Activated CD4-positive, alpha-beta T cell treated with anti-CD3 and anti-CD28 coated beads, Interleukin-2, amount 10 ng/mL, durations not matched to agents 7 days and 5 days (primary cell): ENCODE data around the gene CFB. TPM values are rescaled to one million over a fixed set of nuclear protein-coding genes. Genes with fewer than 3 reads are reported as not detected.

ENCODE experiments used
- CTCF ChIA-PET: fragments of 350-600 bp; sonication (Branson Sonifier 250); formaldehyde crosslinking; loops from one replicate; lab custom pipeline; 2021; ENCODE audit warnings: antibody characterized with exemption; lab: Charles Lee
- POLR2A ChIA-PET: fragments of 350-600 bp; sonication (Branson Sonifier 250); formaldehyde crosslinking; loops from one replicate; lab custom pipeline; 2021; ENCODE audit warnings: antibody characterized with exemption; lab: Charles Lee
- DNase-seq: peaks from one replicate; pipeline ENCODE4 v3.0.0-alpha.2; 2020
- H3K27ac Mint-ChIP-seq: one replicate; pipeline ENCODE4 v1.8.0; 2021; ENCODE audit warnings: mild to moderate bottlenecking, moderate library complexity, mixed read lengths
- H3K27me3 Mint-ChIP-seq: one replicate; pipeline ENCODE4 v1.8.0; 2021; ENCODE audit warnings: mixed read lengths
- H3K36me3 Mint-ChIP-seq: one replicate; pipeline ENCODE4 v1.8.0; 2021; ENCODE audit warnings: low read depth, mixed read lengths
- H3K4me1 Mint-ChIP-seq: one replicate; pipeline ENCODE4 v1.8.0; 2021; ENCODE audit warnings: mixed read lengths
- H3K4me3 Mint-ChIP-seq: one replicate; pipeline ENCODE4 v1.8.0; 2021; ENCODE audit warnings: mild to moderate bottlenecking, moderate library complexity, mixed read lengths
- H3K9me3 Mint-ChIP-seq: one replicate; pipeline ENCODE4 v1.8.0; 2021; ENCODE audit warnings: mixed read lengths
- total RNA-seq, 2 experiments: library from RNA; stranded (reverse); gene quantifications; one replicate each; pipeline ENCODE4 v1.2.3, GENCODE V29; 2021

Gene CFB
- total RNA-seq, 2 experiments from 2014 or later, result 0.37 TPM; not detected in 1

DNA sequence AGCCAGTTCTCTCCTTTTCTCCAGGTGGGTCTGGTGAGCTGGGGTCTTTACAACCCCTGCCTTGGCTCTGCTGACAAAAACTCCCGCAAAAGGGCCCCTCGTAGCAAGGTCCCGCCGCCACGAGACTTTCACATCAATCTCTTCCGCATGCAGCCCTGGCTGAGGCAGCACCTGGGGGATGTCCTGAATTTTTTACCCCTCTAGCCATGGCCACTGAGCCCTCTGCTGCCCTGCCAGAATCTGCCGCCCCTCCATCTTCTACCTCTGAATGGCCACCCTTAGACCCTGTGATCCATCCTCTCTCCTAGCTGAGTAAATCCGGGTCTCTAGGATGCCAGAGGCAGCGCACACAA, 765 bp upstream of the CFB start:
- ChIA-PET POLR2A (interaction anchor here (0.6 kb wide), 1 partner anchor 25 kb away, joined by 3 read pairs; no protein-coding TSS in a partner anchor), CTCF (interaction anchor here (0.6 to 1.3 kb wide), 3 partner anchors 11 to 339 kb away, joined by 3 read pairs; partner anchors contain the start of gene ATF6B)
- Mint-ChIP-seq H3K36me3 (no peaks in the 10 kb centered on the region), H3K4me1 (no peaks in the 10 kb centered on the region), H3K27me3 (peaks cover 9% of the 10 kb centered on the region), H3K4me3 (no peak overlapping the region), H3K27ac (no peak overlapping the region), H3K9me3 (no peaks in the 10 kb centered on the region)
- DNase-seq, result no peak

DNA sequence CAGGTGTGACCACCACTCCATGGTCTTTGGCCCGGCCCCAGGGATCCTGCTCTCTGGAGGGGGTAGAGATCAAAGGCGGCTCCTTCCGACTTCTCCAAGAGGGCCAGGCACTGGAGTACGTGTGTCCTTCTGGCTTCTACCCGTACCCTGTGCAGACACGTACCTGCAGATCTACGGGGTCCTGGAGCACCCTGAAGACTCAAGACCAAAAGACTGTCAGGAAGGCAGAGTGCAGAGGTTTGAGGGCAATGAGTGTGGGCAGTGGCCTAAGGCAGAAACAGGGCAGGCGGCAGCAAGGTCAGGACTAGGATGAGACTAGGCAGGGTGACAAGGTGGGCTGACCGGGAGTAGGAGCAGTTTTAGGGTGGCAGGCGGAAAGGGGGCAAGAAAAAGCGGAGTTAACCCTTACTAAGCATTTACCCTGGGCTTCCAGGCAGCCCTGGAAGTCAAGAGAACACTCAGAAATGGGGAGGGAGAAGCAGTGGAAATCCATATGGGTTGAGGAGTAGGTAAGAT, 533 bp downstream of the CFB start:
- no peaks in the 10 kb centered on the region for H3K4me1 Mint-ChIP-seq
- ChIA-PET POLR2A (no interaction called here), CTCF (no interaction called here)
- no peak for DNase-seq
- H3K27me3 Mint-ChIP-seq, result peaks cover 2% of the 10 kb centered on the region
- H3K9me3 Mint-ChIP-seq, result no peaks in the 10 kb centered on the region
- H3K27ac Mint-ChIP-seq, result no peak overlapping the region
- H3K4me3 Mint-ChIP-seq, result no peak overlapping the region
- peaks cover 3% of the 10 kb centered on the region for H3K36me3 Mint-ChIP-seq

DNA sequence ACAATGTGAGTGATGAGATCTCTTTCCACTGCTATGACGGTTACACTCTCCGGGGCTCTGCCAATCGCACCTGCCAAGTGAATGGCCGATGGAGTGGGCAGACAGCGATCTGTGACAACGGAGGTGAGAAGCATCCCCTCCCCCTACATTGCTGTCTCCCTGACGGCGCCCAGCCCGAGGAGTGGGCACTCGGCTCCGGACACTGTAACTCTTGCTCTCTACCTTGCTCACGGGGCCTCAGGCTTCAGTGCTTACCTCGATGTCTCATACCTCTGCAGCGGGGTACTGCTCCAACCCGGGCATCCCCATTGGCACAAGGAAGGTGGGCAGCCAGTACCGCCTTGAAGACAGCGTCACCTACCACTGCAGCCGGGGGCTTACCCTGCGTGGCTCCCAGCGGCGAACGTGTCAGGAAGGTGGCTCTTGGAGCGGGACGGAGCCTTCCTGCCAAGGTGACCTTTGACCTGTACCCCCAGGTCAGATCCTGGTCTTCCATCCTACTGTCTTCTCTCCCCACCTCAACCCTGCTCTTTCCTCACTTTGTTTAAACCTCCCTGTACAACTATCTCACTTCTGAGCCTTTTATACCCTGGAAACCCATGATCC, 1.3 kb downstream of the CFB start:
- POLR2A ChIA-PET, result no interaction called here
- no peak for DNase-seq
- peaks cover 2% of the 10 kb centered on the region for H3K27me3 Mint-ChIP-seq
- H3K4me3 Mint-ChIP-seq, result no peak overlapping the region
- H3K36me3 Mint-ChIP-seq, result peaks cover 3% of the 10 kb centered on the region
- H3K27ac Mint-ChIP-seq, result no peak overlapping the region
- H3K9me3 Mint-ChIP-seq, result no peaks in the 10 kb centered on the region
- CTCF ChIA-PET, result interaction anchor here (1.1 kb wide), 1 partner anchor 12 kb away, joined by 3 read pairs; the partner anchor contains the start of gene SKIC2
- no peaks in the 10 kb centered on the region for H3K4me1 Mint-ChIP-seq

DNA sequence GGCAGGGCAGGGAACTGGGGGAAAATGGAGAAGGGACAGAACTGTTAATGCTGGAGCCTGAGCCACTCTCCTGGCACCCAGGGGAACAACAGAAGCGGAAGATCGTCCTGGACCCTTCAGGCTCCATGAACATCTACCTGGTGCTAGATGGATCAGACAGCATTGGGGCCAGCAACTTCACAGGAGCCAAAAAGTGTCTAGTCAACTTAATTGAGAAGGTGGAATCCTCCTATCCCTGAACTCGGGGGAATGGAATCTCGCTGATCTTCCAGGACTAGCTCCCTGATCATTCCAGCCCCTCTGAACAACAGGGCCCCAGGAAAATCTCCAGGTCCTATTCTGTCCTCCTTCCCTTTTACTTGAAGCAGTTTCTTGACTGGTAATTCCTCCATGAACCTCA, 2.0 kb downstream of the CFB start:
- ChIA-PET CTCF (interaction anchor here (1.1 kb wide), 1 partner anchor 12 kb away, joined by 3 read pairs; the partner anchor contains the start of gene SKIC2), POLR2A (no interaction called here)
- DNase-seq, result no peak
- Mint-ChIP-seq H3K36me3 (peaks cover 6% of the 10 kb centered on the region), H3K4me1 (no peaks in the 10 kb centered on the region), H3K27me3 (peaks cover 2% of the 10 kb centered on the region), H3K27ac (no peak overlapping the region), H3K4me3 (no peak overlapping the region), H3K9me3 (no peaks in the 10 kb centered on the region)

DNA sequence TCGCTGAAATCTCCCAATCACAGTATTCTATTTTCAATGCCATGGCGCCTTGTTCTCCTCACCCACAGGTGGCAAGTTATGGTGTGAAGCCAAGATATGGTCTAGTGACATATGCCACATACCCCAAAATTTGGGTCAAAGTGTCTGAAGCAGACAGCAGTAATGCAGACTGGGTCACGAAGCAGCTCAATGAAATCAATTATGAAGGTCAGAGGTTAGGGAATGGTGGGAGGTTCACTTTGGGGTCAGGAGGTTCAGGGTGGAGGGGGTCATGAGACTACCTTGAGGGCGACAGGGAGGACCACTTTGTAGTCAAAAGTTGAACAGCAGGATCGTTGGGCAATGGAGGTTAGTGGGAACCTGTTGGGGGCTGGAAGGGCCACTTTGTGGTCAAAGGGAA, 2.4 kb downstream of the CFB start:
- Mint-ChIP-seq H3K9me3 (no peaks in the 10 kb centered on the region), H3K4me3 (no peak overlapping the region), H3K27ac (no peak overlapping the region), H3K36me3 (peaks cover 11% of the 10 kb centered on the region), H3K27me3 (peaks cover 2% of the 10 kb centered on the region), H3K4me1 (no peaks in the 10 kb centered on the region)
- CTCF ChIA-PET, result interaction anchor here (1.1 kb wide), 2 partner anchors 11 kb away, joined by 3 read pairs; partner anchors contain the start of gene SKIC2
- POLR2A ChIA-PET, result no interaction called here
- DNase-seq, result no peak

DNA sequence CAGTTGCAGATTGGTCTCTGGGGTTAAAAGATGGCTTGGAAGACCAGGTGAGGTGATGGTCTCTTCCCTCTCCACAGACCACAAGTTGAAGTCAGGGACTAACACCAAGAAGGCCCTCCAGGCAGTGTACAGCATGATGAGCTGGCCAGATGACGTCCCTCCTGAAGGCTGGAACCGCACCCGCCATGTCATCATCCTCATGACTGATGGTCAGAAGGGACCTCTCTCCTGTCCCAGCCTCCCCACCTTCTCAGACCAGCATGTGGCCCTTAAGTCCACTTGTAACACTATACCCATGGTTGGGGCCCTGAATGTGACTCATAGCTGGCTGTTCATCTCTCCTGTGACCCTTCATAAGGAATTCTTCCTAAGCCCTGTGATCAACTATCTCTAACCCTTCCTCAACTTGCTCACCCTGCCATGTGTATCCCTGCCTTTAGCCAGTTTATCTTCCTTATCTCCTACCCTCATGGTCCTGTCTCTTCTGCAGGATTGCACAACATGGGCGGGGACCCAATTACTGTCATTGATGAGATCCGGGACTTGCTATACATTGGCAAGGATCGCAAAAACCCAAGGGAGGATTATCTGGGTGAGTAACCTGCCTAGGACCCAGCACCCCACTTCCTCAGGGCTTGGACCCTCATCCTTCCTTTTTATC, 3.0 kb downstream of the CFB start:
- Mint-ChIP-seq H3K36me3 (peaks cover 17% of the 10 kb centered on the region), H3K27me3 (peaks cover 2% of the 10 kb centered on the region), H3K4me3 (no peak overlapping the region), H3K9me3 (no peaks in the 10 kb centered on the region), H3K27ac (no peak overlapping the region), H3K4me1 (no peaks in the 10 kb centered on the region)
- CTCF ChIA-PET, result interaction anchor here (1.1 kb wide), 1 partner anchor 11 kb away, joined by 3 read pairs; no protein-coding TSS in a partner anchor
- POLR2A ChIA-PET, result no interaction called here
- DNase-seq, result no peak

DNA sequence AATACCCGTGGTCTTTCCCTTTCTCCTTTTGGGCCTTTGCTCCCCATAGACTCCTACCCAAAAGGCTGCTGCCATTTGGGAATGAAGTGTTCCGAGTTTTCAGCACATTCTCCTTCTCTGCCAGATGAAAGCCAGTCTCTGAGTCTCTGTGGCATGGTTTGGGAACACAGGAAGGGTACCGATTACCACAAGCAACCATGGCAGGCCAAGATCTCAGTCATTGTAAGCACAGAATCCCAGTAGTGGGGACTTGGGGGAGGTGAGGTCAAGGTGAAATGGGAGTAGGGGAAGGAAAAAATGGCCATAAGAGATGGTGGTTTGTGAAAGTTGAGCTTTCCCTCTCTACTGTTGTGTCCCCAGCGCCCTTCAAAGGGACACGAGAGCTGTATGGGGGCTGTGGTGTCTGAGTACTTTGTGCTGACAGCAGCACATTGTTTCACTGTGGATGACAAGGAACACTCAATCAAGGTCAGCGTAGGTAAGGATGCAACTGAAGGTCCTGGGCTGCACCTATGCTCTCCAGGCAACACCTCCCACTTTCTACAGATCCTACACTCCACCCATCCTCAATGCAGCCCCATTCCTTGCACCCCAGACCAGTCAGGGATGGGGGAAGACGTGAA, 4.1 kb downstream of the CFB start:
- H3K9me3 Mint-ChIP-seq, result no peaks in the 10 kb centered on the region
- H3K27ac Mint-ChIP-seq, result no peak overlapping the region
- no peak for DNase-seq
- ChIA-PET CTCF (interaction anchor here (1.0 to 1.5 kb wide), 3 partner anchors 12 to 52 kb away, joined by 3 to 5 read pairs (median 4); no protein-coding TSS in a partner anchor), POLR2A (no interaction called here)
- no peaks in the 10 kb centered on the region for H3K27me3 Mint-ChIP-seq
- no peaks in the 10 kb centered on the region for H3K4me1 Mint-ChIP-seq
- peaks cover 26% of the 10 kb centered on the region for H3K36me3 Mint-ChIP-seq
- H3K4me3 Mint-ChIP-seq, result no peak overlapping the region

DNA sequence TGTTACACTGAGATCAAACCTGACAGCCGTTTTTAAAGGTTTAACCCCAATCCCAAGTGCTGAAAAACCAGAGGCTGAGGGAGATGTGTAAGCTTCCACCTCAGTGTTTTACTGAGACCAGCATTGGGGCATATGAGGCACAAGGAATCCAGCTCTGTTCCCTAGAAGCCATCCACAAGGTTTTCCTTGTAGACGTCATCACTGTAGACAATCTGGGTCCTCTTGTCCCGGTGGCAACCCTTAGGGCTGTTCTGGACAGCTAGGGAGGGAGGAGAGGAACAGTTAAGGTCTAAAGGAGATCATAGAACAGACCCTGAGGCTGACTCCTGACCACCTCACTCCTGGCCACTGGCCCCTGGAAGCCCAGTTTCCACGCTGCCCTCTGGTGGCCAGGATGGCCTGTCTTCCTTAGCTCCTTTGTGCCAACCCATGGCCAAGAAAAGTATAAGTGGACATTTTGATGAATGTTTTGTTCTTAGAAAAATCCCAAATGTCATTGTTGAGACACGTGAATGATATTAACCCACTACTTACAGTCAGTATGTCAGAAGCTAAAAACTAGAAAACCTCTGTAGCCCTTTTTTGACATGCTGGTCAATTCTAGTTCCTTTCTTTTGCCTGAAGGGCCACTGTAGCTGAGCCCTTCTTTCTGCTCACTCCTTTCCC, 6.4 kb downstream of the CFB start:
- H3K27ac Mint-ChIP-seq, result no peak overlapping the region
- H3K27me3 Mint-ChIP-seq, result no peaks in the 10 kb centered on the region
- no peak overlapping the region for H3K4me3 Mint-ChIP-seq
- H3K4me1 Mint-ChIP-seq, result peaks cover 3% of the 10 kb centered on the region
- H3K36me3 Mint-ChIP-seq, result peaks cover 43% of the 10 kb centered on the region
- POLR2A ChIA-PET, result interaction anchor here (1.4 kb wide), 1 partner anchor 55 kb away, joined by 3 read pairs; the partner anchor contains the start of gene EHMT2
- CTCF ChIA-PET, result interaction anchor here (0.8 to 1.9 kb wide), 9 partner anchors 9 to 132 kb away, joined by 3 to 9 read pairs (median 4); partner anchors contain the start of gene DXO
- H3K9me3 Mint-ChIP-seq, result no peaks in the 10 kb centered on the region
- peak; percentile 44 for DNase-seq

DNA sequence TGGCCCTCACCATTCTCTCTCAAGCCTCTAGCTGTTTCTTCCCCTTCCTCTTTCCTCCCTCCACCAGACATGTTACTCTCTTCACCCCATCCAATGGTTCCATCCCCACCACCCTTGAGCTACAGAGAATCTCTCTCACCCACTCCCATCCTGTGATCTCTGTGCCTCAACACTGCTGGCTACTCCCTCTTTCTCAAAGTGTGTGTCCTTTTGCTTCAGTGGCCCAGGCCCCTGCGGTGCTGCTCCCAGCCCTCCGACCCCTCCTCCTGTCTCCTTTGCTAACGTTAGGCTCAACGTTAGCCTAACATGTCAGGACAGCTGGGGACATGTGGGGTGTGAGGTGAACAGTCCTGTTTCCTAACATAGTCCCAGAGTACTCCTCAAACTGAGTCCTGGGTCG, 7.0 kb downstream of the CFB start:
- no peak for DNase-seq
- CTCF ChIA-PET, result interaction anchor here (0.8 to 1.9 kb wide), 6 partner anchors 10 to 131 kb away, joined by 3 to 9 read pairs (median 4); partner anchors contain the start of gene DXO
- POLR2A ChIA-PET, result interaction anchor here (1.4 kb wide), 1 partner anchor 55 kb away, joined by 3 read pairs; the partner anchor contains the start of gene EHMT2
- H3K36me3 Mint-ChIP-seq, result peaks cover 45% of the 10 kb centered on the region
- H3K27ac Mint-ChIP-seq, result no peak overlapping the region
- H3K9me3 Mint-ChIP-seq, result no peaks in the 10 kb centered on the region
- no peaks in the 10 kb centered on the region for H3K27me3 Mint-ChIP-seq
- H3K4me1 Mint-ChIP-seq, result peaks cover 10% of the 10 kb centered on the region
- no peak overlapping the region for H3K4me3 Mint-ChIP-seq

DNA sequence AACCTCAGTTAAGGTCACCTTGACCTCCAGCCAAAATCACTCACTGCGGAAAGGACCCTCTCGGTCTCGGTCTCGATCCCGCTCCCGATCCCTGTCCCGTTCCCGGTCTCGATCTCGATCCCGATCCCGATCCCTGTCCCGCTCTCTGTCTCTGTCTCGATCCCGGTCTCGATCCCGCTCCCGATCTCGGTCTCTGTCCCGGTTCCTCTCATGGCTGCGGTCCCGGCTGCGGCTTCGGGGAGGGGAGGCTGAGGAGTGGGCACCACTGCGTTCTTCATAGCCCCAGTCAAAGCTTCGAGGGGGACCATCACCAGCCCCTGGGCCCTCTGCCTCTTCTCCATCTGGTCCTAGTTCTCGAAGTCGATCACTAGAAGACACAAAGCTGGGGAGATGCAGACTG, 8.6 kb downstream of the CFB start:
- no peak overlapping the region for H3K4me3 Mint-ChIP-seq
- no peaks in the 10 kb centered on the region for H3K27me3 Mint-ChIP-seq
- peaks cover 51% of the 10 kb centered on the region for H3K36me3 Mint-ChIP-seq
- POLR2A ChIA-PET, result no interaction called here
- no peaks in the 10 kb centered on the region for H3K9me3 Mint-ChIP-seq
- H3K27ac Mint-ChIP-seq, result no peak overlapping the region
- peaks cover 22% of the 10 kb centered on the region for H3K4me1 Mint-ChIP-seq
- CTCF ChIA-PET, result interaction anchor here (0.9 kb wide), 1 partner anchor 12 kb away, joined by 3 read pairs; no protein-coding TSS in a partner anchor
- DNase-seq, result no peak

DNA sequence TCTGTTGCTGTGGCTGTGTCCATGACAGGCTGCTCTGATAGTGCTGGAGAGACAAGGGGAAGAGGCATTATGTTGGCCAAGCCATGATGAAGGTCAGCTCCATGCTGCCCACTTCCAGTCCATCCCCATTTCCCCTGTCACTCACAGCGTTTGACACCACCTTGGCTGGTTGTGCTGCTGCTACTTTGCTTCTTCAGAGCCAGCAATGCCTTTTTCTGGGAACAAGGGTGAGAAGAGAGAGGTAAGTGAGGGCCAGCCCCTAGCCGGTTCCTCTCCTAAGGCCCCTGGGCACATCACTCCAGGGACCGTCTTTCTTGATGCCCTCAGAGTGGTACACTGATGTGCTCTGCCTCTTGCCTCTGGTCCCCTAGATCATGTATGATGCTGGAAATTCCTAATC, 10.9 kb downstream of the CFB start:
- POLR2A ChIA-PET, result no interaction called here
- CTCF ChIA-PET, result interaction anchor here (1.0 to 1.1 kb wide), 2 partner anchors 11 to 15 kb away, joined by 3 to 4 read pairs; partner anchors contain the start of gene CFB
- H3K27me3 Mint-ChIP-seq, result no peaks in the 10 kb centered on the region
- H3K4me1 Mint-ChIP-seq, result peaks cover 38% of the 10 kb centered on the region
- H3K9me3 Mint-ChIP-seq, result no peaks in the 10 kb centered on the region
- no peak for DNase-seq
- no peak overlapping the region for H3K4me3 Mint-ChIP-seq
- peaks cover 62% of the 10 kb centered on the region for H3K36me3 Mint-ChIP-seq
- H3K27ac Mint-ChIP-seq, result no peak overlapping the region

DNA sequence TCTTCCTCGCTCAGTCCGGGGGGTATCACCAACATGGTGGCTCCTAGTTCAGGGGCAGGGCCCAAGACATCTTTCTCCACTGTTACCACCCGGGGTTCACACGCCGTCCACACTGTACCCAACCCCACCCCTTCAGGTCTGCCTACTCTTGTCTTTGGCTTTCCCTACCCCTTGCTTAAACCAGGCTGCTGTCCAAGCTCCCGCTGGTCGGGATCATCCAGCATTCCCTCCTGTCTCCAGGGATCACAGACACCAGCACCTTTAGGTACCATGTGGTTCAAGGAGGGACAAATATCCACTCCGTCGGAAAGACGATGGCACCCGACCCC, 12.5 kb downstream of the CFB start:
- Mint-ChIP-seq H3K4me3 (peak overlapping the region; percentile 91), H3K27ac (peak overlapping the region; percentile 97), H3K27me3 (no peaks in the 10 kb centered on the region), H3K4me1 (peaks cover 38% of the 10 kb centered on the region), H3K36me3 (peaks cover 61% of the 10 kb centered on the region), H3K9me3 (no peaks in the 10 kb centered on the region)
- CTCF ChIA-PET, result interaction anchor here (1.6 to 1.8 kb wide), 2 partner anchors 12 to 34 kb away, joined by 4 to 19 read pairs; partner anchors contain the start of gene DXO
- POLR2A ChIA-PET, result no interaction called here
- no peak for DNase-seq
